ENCODE data around the gene CFAP74.

- TF ChIP-seq POLR2AphosphoS5 (IDR thresholded peaks at IDR 0.05; ENCODE audit: insufficient read depth, low read depth, low read length) (no peak), CTCF (IDR thresholded peaks at IDR 0.05; ENCODE audit: extremely low read depth in 1 of 2, insufficient read depth in 1 of 2, low read depth in 1 of 2, low read length in 2 of 2) (no peak), POLR2A (IDR thresholded peaks at IDR 0.05; ENCODE audit: low read depth, low read length) (no peak)
Measured at GRCh38 chr1:2037314-2037979, 33.9 kb upstream of the CFAP74 start.

Measured in endothelial cell of umbilical vein (primary cell).